WTC11 (cell line): Measurements from ENCODE around the gene SECISBP2. TPM values are rescaled to one million over a fixed set of nuclear protein-coding genes. Genes with fewer than 3 reads are reported as not detected.
A peak's percentile ranks its signal among the peaks of the same experiment; 100 is the strongest.

Experiments
- AR ChIP-seq: fragments of 250-450 bp; sonication (Bioruptor Pico); IDR thresholded peaks from 2 replicates; pipeline ENCODE4 v1.9.0; 2021; ENCODE audit warnings: mild to moderate bottlenecking
- CDX4 ChIP-seq: fragments of 250-450 bp; sonication (Bioruptor Pico); IDR thresholded peaks from 2 replicates; pipeline ENCODE4 v1.9.0; 2021; ENCODE audit warnings: moderate library complexity, mild to moderate bottlenecking, inconsistent platforms, borderline replicate concordance
- CREM ChIP-seq: sonication (generic); formaldehyde crosslinking; IDR thresholded peaks from 2 replicates; pipeline ENCODE4 v1.8.1; 2022; ENCODE audit warnings: mild to moderate bottlenecking, missing genetic modification reagents, moderate library complexity
- CTCF ChIP-seq: fragments of 200-600 bp; IDR thresholded peaks from 2 replicates; pipeline ENCODE4 v1.8.0; 2022; ENCODE audit warnings: antibody characterized with exemption
- E2F1 ChIP-seq: sonication (generic); formaldehyde crosslinking; IDR thresholded peaks from 2 replicates; pipeline ENCODE4 v1.8.0; 2022; ENCODE audit warnings: mild to moderate bottlenecking, missing genetic modification reagents
- E2F5 ChIP-seq: sonication (generic); formaldehyde crosslinking; IDR thresholded peaks from 2 replicates; pipeline ENCODE4 v1.8.1; 2022; ENCODE audit warnings: mild to moderate bottlenecking, moderate library complexity, missing genetic modification reagents
- FOXJ3 ChIP-seq: sonication (generic); formaldehyde crosslinking; IDR thresholded peaks from 2 replicates; pipeline ENCODE4 v1.9.0; 2021; ENCODE audit warnings: missing genetic modification reagents, mild to moderate bottlenecking, borderline replicate concordance
- FOXK1 ChIP-seq: sonication (generic); formaldehyde crosslinking; IDR thresholded peaks from 2 replicates; pipeline ENCODE4 v1.8.0; 2022; ENCODE audit warnings: mild to moderate bottlenecking, moderate library complexity, missing genetic modification reagents
- GRHL2 ChIP-seq: fragments of 250-450 bp; sonication (Bioruptor Pico); IDR thresholded peaks from 2 replicates; pipeline ENCODE4 v1.8.0; 2022; ENCODE audit warnings: mild to moderate bottlenecking, moderate library complexity; ENCODE audit not compliant: insufficient replicate concordance, severe bottlenecking
- IRF1 ChIP-seq: sonication (generic); formaldehyde crosslinking; IDR thresholded peaks from 2 replicates; pipeline ENCODE4 v1.8.0; 2023; ENCODE audit warnings: missing genetic modification reagents
- JUN ChIP-seq: sonication (generic); formaldehyde crosslinking; IDR thresholded peaks from 2 replicates; pipeline ENCODE4 v1.8.0; 2023; ENCODE audit warnings: mild to moderate bottlenecking, missing genetic modification reagents
- MAX ChIP-seq: sonication (generic); formaldehyde crosslinking; IDR thresholded peaks from 2 replicates; pipeline ENCODE4 v1.8.0; 2022; ENCODE audit warnings: mild to moderate bottlenecking, missing genetic modification reagents
- NFE2L1 ChIP-seq: sonication (generic); formaldehyde crosslinking; IDR thresholded peaks from 2 replicates; pipeline ENCODE4 v1.8.1; 2023; ENCODE audit warnings: missing genetic modification reagents
- NR3C1 ChIP-seq: sonication (generic); formaldehyde crosslinking; conservative IDR thresholded peaks from 2 replicates; pipeline ENCODE4 v1.8.1; 2023; ENCODE audit warnings: low read depth, mild to moderate bottlenecking, missing genetic modification reagents
- OVOL2 ChIP-seq: fragments of 250-450 bp; sonication (Bioruptor Pico); IDR thresholded peaks from 2 replicates; pipeline ENCODE4 v1.9.0; 2021; ENCODE audit warnings: mild to moderate bottlenecking, borderline replicate concordance
- RELA ChIP-seq: sonication (generic); formaldehyde crosslinking; IDR thresholded peaks from 2 replicates; pipeline ENCODE4 v1.8.1; 2022; ENCODE audit warnings: missing genetic modification reagents, mild to moderate bottlenecking, borderline replicate concordance
- SMAD3 ChIP-seq: sonication (generic); formaldehyde crosslinking; IDR thresholded peaks from 2 replicates; pipeline ENCODE4 v1.8.0; 2022; ENCODE audit warnings: missing genetic modification reagents, mild to moderate bottlenecking, borderline replicate concordance
- TEAD4 ChIP-seq: sonication (generic); formaldehyde crosslinking; IDR thresholded peaks from 2 replicates; pipeline ENCODE4 v1.8.0; 2022; ENCODE audit warnings: mild to moderate bottlenecking, missing genetic modification reagents
- ZNF263 ChIP-seq: sonication (generic); formaldehyde crosslinking; IDR thresholded peaks from 2 replicates; pipeline ENCODE4 v1.8.1; 2022; ENCODE audit warnings: low read depth, mild to moderate bottlenecking, moderate library complexity, missing genetic modification reagents
- ZNF416 ChIP-seq: fragments of 250-450 bp; sonication (Bioruptor Pico); IDR thresholded peaks from 2 replicates; pipeline ENCODE4 v1.9.0; 2021; ENCODE audit warnings: mild to moderate bottlenecking, inconsistent platforms
- ZNF512 ChIP-seq: sonication (generic); formaldehyde crosslinking; IDR thresholded peaks from 2 replicates; pipeline ENCODE4 v1.8.1; 2022; ENCODE audit warnings: missing genetic modification reagents, borderline replicate concordance
- ZNF532 ChIP-seq: fragments of 250-450 bp; sonication (Bioruptor Pico); IDR thresholded peaks from 2 replicates; pipeline ENCODE4 v1.9.0; 2021; ENCODE audit warnings: mild to moderate bottlenecking, borderline replicate concordance
- total RNA-seq: library from RNA; stranded (reverse); gene quantifications from 3 replicates; pipeline ENCODE4 v1.2.3, GENCODE V29; 2021

The SECISBP2 gene
- total RNA-seq, 1 experiment from 2014 or later: 66.2 TPM

- TF ChIP-seq CDX4 (no peak), NR3C1 (CRISPR knock-in tag) (peak; percentile 22; the same call in 1 of the 2 replicates), GRHL2 (CRISPR knock-in tag) (no peak), TEAD4 (CRISPR knock-in tag) (no peak), ZNF263 (no peak), ZNF512 (CRISPR knock-in tag) (no peak), SMAD3 (CRISPR knock-in tag) (no peak), RELA (0 out of 2 replicates have a peak, but pooled peaks have one; percentile 54), JUN (CRISPR knock-in tag) (peak; percentile 28; the same call in 1 of the 2 replicates), E2F5 (peak; percentile 92; the same call in 1 of the 2 replicates), OVOL2 (CRISPR knock-in tag) (no peak; the same call in 1 of the 2 replicates), ZNF532 (CRISPR knock-in tag) (no peak; the same call in 1 of the 2 replicates), CREM (CRISPR knock-in tag) (peak; percentile 99), AR (CRISPR knock-in tag) (peak; percentile 81), MAX (CRISPR knock-in tag) (peak; percentile 99), ZNF416 (CRISPR knock-in tag) (peak; percentile 93; the same call in 1 of the 2 replicates), E2F1 (no peak), FOXK1 (CRISPR knock-in tag) (peak; percentile 94), CTCF (no peak; the same call in 1 of the 2 replicates), FOXJ3 (no peak), NFE2L1 (CRISPR knock-in tag) (peak; percentile 31; the same call in 1 of the 2 replicates), IRF1 (CRISPR knock-in tag) (0 out of 2 replicates have a peak, but pooled peaks have one; percentile 45)
Observed at GRCh38 chr9:89318123-89319014, at the start of gene SECISBP2 (continued).
